Activated CD4-positive, alpha-beta T cell treated with anti-CD3 and anti-CD28 coated beads, Interleukin-2, amount 10 ng/mL, durations not matched to agents 24 days and 14 days (primary cell): ENCODE data around the gene DYNC1I1. TPM values are rescaled to one million over a fixed set of nuclear protein-coding genes. Genes with fewer than 3 reads are reported as not detected.

Experiments
- DNase-seq: peaks from one replicate; pipeline ENCODE4 v3.0.0; 2022
- H3K27ac Mint-ChIP-seq: one replicate; pipeline ENCODE4 v1.8.0; 2022; ENCODE audit warnings: mild to moderate bottlenecking, mixed read lengths
- H3K27me3 Mint-ChIP-seq: one replicate; pipeline ENCODE4 v1.8.0; 2022; ENCODE audit warnings: mixed read lengths
- H3K36me3 Mint-ChIP-seq: one replicate; pipeline ENCODE4 v1.8.0; 2022; ENCODE audit warnings: low read depth, mild to moderate bottlenecking, mixed read lengths
- H3K4me1 Mint-ChIP-seq: one replicate; pipeline ENCODE4 v1.8.0; 2021; ENCODE audit warnings: mixed read lengths
- H3K4me3 Mint-ChIP-seq: one replicate; pipeline ENCODE4 v1.8.0; 2022; ENCODE audit warnings: mild to moderate bottlenecking, moderate library complexity, mixed read lengths
- H3K9me3 Mint-ChIP-seq: one replicate; pipeline ENCODE4 v1.8.0; 2021; ENCODE audit warnings: mixed read lengths
- intact Hi-C: fragments of 100-400 bp; cut with micrococcal nuclease; formaldehyde crosslinking; loops from one replicate; pipeline ENCODE4 v1.15.1; 2023
- total RNA-seq: library from RNA; stranded (reverse); gene quantifications from 2 replicates; pipeline ENCODE4 v1.2.3, GENCODE V29; 2022

The DYNC1I1 gene
- total RNA-seq, 1 donor from 2014 or later, result not detected

- intact Hi-C loops, result no loop called here
- H3K27ac Mint-ChIP-seq, result no peak overlapping the region
- DNase-seq, result no peak
- H3K4me3 Mint-ChIP-seq, result peak overlapping the region; percentile 14
- peaks cover 32% of the 10 kb centered on the region for H3K27me3 Mint-ChIP-seq
- peaks cover 2% of the 10 kb centered on the region for H3K4me1 Mint-ChIP-seq
- H3K9me3 Mint-ChIP-seq, result no peaks in the 10 kb centered on the region
- H3K36me3 Mint-ChIP-seq, result no peaks in the 10 kb centered on the region
These were observed 622 bp downstream of the DYNC1I1 start for GRCh38 chr7:95772771-95773581.

- DNase-seq, result no peak
- H3K4me1 Mint-ChIP-seq, result peaks cover 2% of the 10 kb centered on the region
- intact Hi-C loops, result no loop called here
- H3K4me3 Mint-ChIP-seq, result no peak overlapping the region
- H3K9me3 Mint-ChIP-seq, result no peaks in the 10 kb centered on the region
- H3K36me3 Mint-ChIP-seq, result no peaks in the 10 kb centered on the region
- peaks cover 25% of the 10 kb centered on the region for H3K27me3 Mint-ChIP-seq
- H3K27ac Mint-ChIP-seq, result no peak overlapping the region
These were observed 4.3 kb downstream of the DYNC1I1 start for GRCh38 chr7:95776561-95777185.

GRCh38 chr7:95777269-95777668, 4.9 kb downstream of the DYNC1I1 start:
- Mint-ChIP-seq H3K9me3 (no peaks in the 10 kb centered on the region), H3K4me3 (no peak overlapping the region), H3K27me3 (peaks cover 20% of the 10 kb centered on the region), H3K36me3 (no peaks in the 10 kb centered on the region), H3K27ac (no peak overlapping the region), H3K4me1 (peaks cover under 1% of the 10 kb centered on the region)
- no peak for DNase-seq
- intact Hi-C loops, result no loop called here

- Mint-ChIP-seq H3K27ac (no peak overlapping the region), H3K4me3 (no peak overlapping the region), H3K36me3 (no peaks in the 10 kb centered on the region), H3K4me1 (no peaks in the 10 kb centered on the region), H3K27me3 (peaks cover 1% of the 10 kb centered on the region), H3K9me3 (no peaks in the 10 kb centered on the region)
- DNase-seq, result no peak
- intact Hi-C loops, result no loop called here
These were observed 8.3 kb downstream of the DYNC1I1 start for GRCh38 chr7:95780665-95781064.

DNA sequence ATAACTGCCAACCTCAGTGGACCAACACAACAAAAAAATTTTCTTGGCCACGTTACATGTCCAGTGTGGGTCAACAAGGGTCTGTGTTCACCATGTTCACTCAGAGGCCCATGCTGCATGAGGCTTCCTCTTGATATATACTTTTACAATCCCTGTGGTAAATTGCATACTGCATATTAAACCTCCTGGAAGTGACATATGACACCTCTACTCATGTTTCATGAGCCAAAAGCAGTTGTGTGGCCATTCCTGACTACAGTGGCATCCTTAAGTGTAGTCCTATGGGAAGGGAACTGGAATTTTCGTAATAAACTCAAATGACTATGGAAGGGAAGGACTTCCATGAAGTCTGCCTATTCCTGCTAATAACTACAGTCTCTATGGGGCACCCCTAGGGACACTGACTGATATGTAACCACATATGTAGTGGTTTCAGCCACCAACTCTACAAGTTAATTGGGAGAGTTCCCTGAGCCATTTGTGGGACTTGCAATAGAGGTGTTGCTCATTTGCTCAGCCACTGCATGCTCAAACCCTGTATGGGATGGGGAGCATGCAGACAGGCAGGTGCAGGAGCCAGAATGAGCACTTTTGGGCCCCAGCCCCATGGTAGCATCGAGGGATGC, 9.7 kb downstream of the DYNC1I1 start:
- Mint-ChIP-seq H3K27me3 (peaks cover 1% of the 10 kb centered on the region), H3K9me3 (no peaks in the 10 kb centered on the region), H3K4me1 (no peaks in the 10 kb centered on the region), H3K27ac (no peak overlapping the region), H3K4me3 (no peak overlapping the region), H3K36me3 (no peaks in the 10 kb centered on the region)
- intact Hi-C loops, result no loop called here
- no peak for DNase-seq

- Mint-ChIP-seq H3K36me3 (no peaks in the 10 kb centered on the region), H3K27me3 (peaks cover 1% of the 10 kb centered on the region), H3K4me1 (no peaks in the 10 kb centered on the region), H3K4me3 (no peak overlapping the region), H3K27ac (no peak overlapping the region), H3K9me3 (no peaks in the 10 kb centered on the region)
- DNase-seq, result no peak
- intact Hi-C loops, result no loop called here
These were observed 12.4 kb downstream of the DYNC1I1 start for GRCh38 chr7:95784796-95785195.

DNA sequence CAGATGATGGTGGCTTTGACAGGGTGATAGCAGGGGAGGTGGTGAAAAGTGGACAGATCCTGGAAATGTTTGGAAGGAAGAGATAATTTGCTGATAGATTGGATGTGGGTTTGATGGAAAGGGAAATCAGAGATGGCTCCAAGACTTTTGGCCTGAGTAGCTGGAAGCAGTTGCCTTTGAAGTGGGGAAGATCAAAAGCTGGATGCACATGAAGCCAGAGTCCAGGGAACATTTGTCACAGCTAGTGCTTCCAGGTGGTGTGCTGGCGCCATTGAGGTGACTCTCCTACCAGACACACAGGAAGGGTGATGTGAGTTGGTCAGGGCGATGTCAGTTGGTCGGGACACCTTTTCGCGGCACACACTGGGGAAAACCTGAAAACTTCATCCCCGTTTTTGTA, 15.9 kb downstream of the DYNC1I1 start:
- no peaks in the 10 kb centered on the region for H3K4me1 Mint-ChIP-seq
- intact Hi-C loops, result no loop called here
- peaks cover 1% of the 10 kb centered on the region for H3K27me3 Mint-ChIP-seq
- no peak for DNase-seq
- no peak overlapping the region for H3K4me3 Mint-ChIP-seq
- no peaks in the 10 kb centered on the region for H3K9me3 Mint-ChIP-seq
- H3K27ac Mint-ChIP-seq, result no peak overlapping the region
- no peaks in the 10 kb centered on the region for H3K36me3 Mint-ChIP-seq

DNA sequence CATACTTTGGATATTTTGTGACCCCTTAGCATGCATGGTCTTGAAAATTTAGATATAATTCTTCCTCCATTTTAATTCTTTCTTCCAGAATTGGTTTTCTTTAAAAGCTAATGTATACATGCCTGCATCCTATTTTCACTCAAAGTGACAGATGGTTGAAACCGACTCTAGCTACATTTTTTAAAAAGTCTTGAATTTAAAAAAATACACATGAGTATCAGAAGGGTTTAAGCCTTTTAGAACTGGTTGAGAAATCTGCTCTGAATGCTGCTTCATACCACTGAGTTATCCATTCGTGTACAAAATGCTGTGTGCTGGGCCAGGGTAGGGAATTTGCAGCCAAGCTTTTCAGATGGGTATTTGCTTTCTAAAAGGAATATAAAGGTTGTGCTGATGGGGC, 16.5 kb downstream of the DYNC1I1 start:
- Mint-ChIP-seq H3K4me1 (no peaks in the 10 kb centered on the region), H3K4me3 (no peak overlapping the region), H3K9me3 (no peaks in the 10 kb centered on the region), H3K27me3 (peaks cover 1% of the 10 kb centered on the region), H3K27ac (no peak overlapping the region), H3K36me3 (no peaks in the 10 kb centered on the region)
- intact Hi-C loops, result no loop called here
- no peak for DNase-seq

DNA sequence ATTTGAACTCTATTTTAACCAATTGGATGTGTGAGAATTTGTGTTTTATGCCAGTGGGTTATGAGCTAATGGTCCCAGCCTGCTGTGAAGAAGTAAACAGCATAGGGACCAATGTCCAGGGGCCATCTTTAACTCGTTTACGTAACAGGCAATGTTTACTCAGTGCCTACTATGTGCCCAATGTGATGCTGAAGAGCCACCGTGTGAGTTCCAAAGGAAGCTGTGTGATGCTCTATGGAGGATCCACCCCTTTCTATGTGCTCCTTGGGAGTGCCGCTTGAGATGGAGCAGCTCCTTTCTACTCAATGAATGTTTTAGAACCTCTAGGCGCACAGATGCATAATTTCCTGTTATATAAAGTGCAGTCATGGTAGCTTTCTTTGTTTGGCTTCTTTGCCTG, 21.3 kb downstream of the DYNC1I1 start:
- intact Hi-C loops, result no loop called here
- Mint-ChIP-seq H3K4me1 (no peaks in the 10 kb centered on the region), H3K27ac (no peak overlapping the region), H3K27me3 (no peaks in the 10 kb centered on the region), H3K4me3 (no peak overlapping the region), H3K36me3 (no peaks in the 10 kb centered on the region), H3K9me3 (no peaks in the 10 kb centered on the region)
- DNase-seq, result no peak

DNA sequence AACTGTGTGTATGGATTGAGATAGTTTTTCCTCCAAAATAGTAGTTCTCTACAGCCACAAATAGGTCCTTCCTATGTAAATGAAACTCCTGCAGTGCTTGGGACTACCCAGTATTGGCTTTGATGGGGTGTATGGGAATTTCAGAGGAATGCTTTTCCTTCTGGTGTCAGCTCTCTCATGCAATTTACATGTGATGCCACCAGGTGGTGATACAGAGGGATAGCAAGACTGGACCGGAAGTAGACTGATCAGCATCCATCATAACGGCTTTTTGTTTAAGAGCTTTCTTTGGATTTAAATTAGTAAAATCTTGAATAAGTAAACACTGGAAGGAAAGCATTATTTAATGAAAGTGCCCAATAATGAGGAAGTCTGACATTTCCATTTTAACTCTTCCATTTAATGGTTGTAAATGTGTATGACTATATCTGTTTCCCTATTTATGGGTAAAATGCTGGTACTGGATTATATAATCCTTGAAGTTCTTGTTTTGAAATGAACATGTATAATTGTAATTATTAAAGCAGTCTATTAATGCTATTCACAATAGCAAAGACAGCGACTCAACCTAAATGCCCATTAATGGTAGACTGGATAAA, 22.7 kb downstream of the DYNC1I1 start:
- DNase-seq, result no peak
- no peaks in the 10 kb centered on the region for H3K27me3 Mint-ChIP-seq
- intact Hi-C loops, result no loop called here

DNA sequence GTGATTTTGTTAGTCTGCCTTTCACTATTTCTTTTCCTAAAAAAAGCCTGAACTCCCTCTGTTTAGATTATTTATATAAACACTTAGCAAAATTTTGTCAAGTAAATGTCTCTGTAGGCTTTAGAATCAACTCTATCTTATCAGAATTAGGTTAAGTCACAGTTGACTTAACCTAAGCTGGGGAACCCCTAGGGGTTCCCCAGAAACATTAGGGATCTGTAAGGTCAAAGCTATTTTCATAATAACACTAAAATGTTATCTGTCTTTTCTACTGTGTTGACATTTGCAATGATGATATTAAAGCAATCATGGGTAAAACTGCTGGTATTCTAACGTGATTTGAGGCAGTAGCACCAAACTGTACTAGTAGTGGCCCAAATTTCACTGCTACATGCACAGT, 24.3 kb downstream of the DYNC1I1 start:
- Mint-ChIP-seq H3K9me3 (no peaks in the 10 kb centered on the region), H3K27me3 (peaks cover 2% of the 10 kb centered on the region), H3K4me1 (no peaks in the 10 kb centered on the region), H3K27ac (no peak overlapping the region), H3K36me3 (no peaks in the 10 kb centered on the region), H3K4me3 (no peak overlapping the region)
- intact Hi-C loops, result no loop called here
- no peak for DNase-seq

More for the DNA sequence above, 22.7 kb downstream of the DYNC1I1 start:
- no peak overlapping the region for H3K4me3 Mint-ChIP-seq
- no peaks in the 10 kb centered on the region for H3K4me1 Mint-ChIP-seq
- no peak overlapping the region for H3K27ac Mint-ChIP-seq
- no peaks in the 10 kb centered on the region for H3K36me3 Mint-ChIP-seq
- no peaks in the 10 kb centered on the region for H3K9me3 Mint-ChIP-seq

DNA sequence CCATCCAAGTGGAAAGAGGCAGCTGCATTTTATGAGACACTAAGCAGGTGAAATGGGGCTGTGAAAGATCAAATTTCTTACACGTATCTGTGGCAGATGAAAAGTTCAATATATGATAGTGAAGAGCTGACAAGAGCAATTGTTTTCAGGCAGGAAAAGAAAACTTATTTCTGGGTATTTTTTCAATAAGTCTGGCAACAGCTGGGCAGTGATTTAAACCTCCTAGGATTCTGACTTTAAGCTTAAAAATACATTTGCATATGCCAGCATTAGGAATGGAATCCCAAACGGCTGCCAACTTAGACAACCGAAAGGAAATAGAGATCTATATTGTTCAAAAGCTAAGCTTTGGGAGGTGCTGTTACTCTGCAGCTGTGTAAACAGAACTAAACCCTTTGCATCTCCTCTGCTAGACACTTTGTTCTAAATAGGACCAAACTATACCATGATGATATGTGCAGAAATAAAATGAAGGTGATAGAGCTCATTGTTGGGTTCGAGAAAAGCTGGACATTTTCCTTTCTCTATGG, 26.1 kb downstream of the DYNC1I1 start:
- DNase-seq, result no peak

GRCh38 chr7:95800787-95801186, 28.4 kb downstream of the DYNC1I1 start:
- no peak overlapping the region for H3K27ac Mint-ChIP-seq
- peaks cover 2% of the 10 kb centered on the region for H3K27me3 Mint-ChIP-seq
- H3K9me3 Mint-ChIP-seq, result no peaks in the 10 kb centered on the region
- no peaks in the 10 kb centered on the region for H3K4me1 Mint-ChIP-seq
- no peaks in the 10 kb centered on the region for H3K36me3 Mint-ChIP-seq
- intact Hi-C loops, result no loop called here
- no peak for DNase-seq
- H3K4me3 Mint-ChIP-seq, result no peak overlapping the region

More for the DNA sequence above, 26.1 kb downstream of the DYNC1I1 start:
- Mint-ChIP-seq H3K9me3 (no peaks in the 10 kb centered on the region), H3K36me3 (no peaks in the 10 kb centered on the region), H3K27me3 (peaks cover 2% of the 10 kb centered on the region), H3K4me3 (no peak overlapping the region), H3K27ac (no peak overlapping the region), H3K4me1 (no peaks in the 10 kb centered on the region)
- intact Hi-C loops, result no loop called here

DNA sequence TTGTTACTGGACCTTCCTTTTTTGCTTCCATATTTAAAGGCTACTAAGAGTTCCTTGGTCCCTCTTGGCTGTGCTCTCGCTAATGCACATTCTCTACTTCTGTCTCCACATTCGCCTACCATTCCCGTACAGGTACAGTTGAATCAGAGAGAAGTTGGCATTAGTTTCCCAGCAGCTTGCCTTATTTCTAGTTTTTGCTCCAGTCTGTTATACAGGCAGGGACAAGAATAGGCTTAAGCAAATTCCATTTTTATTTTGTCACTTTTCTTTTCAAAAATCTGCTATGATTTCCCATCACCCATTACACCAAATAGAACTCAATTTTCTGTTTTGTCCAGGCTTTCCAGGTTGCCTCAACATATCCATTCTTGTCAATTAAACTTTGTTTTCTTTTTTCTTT, 29.9 kb downstream of the DYNC1I1 start:
- H3K27me3 Mint-ChIP-seq, result peaks cover 2% of the 10 kb centered on the region
- intact Hi-C loops, result no loop called here
- no peak for DNase-seq
- no peak overlapping the region for H3K4me3 Mint-ChIP-seq
- H3K9me3 Mint-ChIP-seq, result no peaks in the 10 kb centered on the region
- H3K36me3 Mint-ChIP-seq, result no peaks in the 10 kb centered on the region
- no peak overlapping the region for H3K27ac Mint-ChIP-seq
- no peaks in the 10 kb centered on the region for H3K4me1 Mint-ChIP-seq
